HG03108 (cell line): ENCODE measurements around the gene CUBN.

Experiments used
- ATAC-seq: cut with Tn5 transposase; IDR thresholded peaks from one replicate; pipeline ENCODE4 v1.9.1; 2021; ENCODE audit warnings: moderate library complexity; ENCODE audit not compliant: unreplicated experiment

Gene CUBN

GRCh38 chr10:17109475-17110207, 20.0 kb downstream of the CUBN start:
- no peak for ATAC-seq

DNA sequence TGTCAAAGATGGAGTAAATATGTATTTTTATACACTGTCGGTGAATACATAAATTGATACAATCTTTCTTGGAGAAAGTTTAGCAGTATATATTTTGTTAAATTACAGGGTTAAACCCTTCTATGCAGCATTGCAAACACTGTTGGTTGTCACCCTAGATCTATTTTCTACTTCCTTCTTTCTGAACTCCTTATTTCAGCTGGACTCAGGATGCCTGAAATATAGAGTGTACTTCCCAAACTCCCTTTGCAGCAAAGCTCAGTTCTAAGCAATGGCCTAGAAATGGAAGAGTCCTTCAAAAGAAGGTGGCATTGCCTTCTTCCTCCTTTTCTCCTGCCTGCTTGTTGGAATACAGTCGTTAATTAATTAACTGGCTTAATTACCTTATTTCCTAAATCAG, 20.6 kb downstream of the CUBN start:
- ATAC-seq = no peak

- no peak for ATAC-seq
Measured at GRCh38 chr10:17106991-17107390, 22.6 kb downstream of the CUBN start.

GRCh38 chr10:17101910-17102266, 27.7 kb downstream of the CUBN start:
- ATAC-seq = no peak

- no peak for ATAC-seq
Measured at GRCh38 chr10:17101257-17101909, 28.2 kb downstream of the CUBN start.

- ATAC-seq = no peak
Measured at GRCh38 chr10:17100586-17100985, 29.0 kb downstream of the CUBN start.

DNA sequence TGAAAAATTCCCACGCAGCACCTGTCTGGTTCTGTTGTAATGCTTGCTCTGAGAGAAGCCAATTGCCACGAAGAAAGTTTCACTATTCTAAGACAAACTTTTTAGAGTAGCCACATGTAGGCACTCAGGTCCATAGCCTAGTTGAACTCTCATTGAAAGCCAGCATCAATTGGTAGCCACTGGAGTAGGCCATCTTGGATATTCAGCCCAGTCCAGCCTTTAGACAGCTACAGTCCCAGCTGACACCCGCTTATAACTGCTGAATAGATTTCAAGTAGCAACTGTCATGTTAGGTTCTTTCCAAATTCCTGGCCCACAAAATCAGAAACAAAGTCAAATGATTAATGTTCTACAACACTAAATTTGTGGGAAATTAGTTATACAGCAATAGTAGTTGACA, 31.6 kb downstream of the CUBN start:
- no peak for ATAC-seq

DNA sequence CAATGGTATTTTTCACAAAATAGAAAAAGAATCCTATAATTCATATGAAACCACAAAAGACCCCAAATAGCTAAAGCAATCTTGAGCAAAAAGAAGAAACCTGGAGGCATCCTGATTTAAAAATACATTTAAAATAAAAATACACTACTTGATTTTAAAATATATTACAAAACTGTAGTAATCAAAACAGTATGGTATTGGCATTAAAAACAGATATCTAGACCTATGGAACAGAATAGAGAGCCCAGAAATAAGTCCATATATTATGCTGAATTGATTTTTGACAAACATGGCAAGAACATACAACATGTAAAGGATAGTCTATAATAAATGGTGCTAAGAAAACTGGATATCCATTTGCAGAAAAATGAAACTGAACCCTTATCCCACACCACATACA, 34.8 kb downstream of the CUBN start:
- ATAC-seq = no peak

DNA sequence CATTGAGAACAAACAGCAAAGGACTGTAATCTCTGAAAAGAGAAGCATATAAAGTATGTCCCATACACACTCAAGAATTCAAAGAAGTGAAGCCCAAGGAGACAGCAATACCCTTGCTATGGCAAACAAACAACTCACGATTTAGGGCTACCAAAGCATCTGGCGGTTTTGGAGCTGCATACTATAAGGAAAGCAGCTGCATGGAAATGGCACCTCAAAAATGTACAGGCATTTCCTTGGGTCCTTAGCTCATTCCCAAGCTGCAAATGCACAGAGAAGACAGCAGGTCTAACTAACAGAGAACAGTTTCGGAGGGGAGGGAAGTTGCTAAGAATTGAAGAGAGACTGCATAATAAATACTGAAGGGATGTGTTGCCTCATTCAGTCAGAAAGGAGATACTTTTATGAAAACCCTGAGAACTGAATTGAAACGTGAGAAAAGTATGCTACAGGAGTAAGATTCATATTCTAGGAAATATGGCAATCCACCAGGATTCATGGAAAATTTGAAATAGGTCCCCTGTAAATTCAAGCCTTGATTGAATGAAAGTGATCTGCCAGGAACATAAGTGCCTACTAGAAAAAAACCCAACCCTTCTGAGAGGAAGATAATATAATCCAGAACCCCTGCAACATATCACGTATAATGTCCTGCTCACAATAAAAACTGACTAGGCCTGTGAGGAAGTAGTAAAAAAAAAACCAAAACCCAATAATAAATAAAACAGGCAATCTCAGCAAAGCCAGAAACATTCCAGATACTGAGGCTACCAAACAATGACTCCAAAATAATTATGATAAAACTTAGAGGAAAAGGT, 36.4 kb downstream of the CUBN start:
- ATAC-seq = no peak

DNA sequence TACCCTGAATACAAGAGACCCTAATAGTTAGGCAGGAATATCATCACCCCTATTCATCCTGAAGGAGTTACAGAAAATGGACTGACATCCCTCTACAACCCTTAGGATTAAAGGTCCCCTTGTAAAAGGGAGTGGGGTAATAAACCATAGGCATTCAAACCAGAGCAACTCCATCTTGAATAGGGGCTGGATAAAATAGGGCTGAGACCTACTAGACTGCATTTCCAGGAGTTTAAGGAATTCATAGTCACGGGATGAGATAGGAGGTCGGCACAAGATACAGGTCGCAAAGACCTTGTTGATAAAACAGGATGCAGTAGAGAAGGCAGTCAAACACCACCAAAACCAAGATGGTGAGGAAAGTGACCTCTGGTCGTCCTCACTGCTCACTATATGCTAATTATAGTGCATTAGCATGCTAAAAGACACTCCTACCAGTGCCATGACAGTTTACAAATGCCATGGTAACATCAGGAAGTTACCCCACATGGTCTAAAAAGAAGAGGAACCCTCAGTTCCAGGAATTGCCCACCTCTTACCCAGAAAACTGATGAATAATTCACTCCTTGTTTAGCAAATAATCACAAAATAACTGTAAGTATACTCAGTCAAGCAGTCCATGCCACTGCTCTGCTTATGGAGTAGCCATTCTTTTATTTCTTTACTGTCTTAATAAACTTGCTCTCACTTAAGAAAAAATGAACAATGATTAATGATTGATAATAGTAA, 37.2 kb downstream of the CUBN start:
- no peak for ATAC-seq

DNA sequence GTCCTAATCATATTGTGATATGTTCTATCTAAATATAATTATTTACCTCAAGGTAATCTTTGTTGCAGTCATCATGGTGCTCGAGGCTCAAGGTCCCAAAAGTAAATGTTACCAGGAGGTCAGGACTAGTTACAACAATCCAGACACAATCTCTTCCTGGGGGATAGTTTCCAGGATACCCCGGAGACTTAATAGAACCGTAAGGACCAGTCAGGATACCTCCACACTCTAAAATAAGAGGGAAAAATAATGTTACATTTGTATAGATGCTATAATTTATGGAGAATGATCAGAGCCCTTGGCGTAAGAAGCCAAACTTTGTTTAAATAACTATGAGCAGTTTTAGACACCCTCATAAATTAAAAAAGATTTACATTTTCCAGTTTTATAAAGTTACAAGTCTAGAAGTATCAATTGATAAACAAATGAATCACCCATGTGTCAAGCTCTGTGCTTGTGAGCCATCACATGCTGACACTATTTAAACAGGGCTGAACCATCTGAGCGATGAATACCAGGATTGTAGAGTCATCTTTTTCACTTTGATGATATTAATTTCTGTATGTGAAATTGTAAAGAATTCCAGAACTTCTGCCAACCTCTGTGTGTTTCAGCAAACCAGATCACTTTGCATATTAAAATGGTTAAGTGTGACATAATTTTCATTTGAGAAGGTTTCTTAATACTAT, 41.3 kb downstream of the CUBN start:
- ATAC-seq = no peak

- no peak for ATAC-seq
Measured at GRCh38 chr10:17086865-17087367, 42.7 kb downstream of the CUBN start.

DNA sequence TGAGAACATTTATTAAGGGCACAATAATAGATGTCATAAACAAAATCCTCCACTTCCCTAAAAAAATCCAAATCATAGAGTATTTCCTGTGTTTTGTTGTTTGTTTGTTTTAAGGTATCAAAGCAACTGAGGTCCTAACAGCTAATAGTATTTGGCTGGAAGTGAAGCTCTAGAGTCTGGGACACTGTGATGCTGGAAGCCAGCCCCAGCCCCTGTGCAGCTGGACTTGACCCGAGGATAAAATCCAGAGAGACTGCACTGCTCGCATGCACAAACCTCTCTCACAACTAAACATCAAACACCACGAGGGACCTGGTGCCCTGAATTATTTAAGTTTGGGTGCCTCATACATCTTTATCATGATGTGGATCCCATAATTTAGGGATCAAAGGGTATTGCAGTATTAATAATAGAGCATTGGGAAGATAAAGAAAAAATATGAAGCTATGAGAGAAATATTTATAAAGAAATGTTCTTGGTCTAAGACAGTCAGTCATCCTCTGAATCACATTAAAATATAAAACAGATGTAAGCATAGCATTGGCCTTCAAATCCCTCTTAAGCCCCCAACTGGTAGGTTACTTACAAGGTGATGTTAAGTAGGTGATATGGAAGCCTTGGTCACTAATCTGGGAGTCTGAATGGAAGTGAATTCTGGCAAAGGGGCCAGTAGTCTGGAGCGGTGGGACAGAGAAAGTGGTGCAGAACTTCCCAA, 44.4 kb downstream of the CUBN start:
- no peak for ATAC-seq

DNA sequence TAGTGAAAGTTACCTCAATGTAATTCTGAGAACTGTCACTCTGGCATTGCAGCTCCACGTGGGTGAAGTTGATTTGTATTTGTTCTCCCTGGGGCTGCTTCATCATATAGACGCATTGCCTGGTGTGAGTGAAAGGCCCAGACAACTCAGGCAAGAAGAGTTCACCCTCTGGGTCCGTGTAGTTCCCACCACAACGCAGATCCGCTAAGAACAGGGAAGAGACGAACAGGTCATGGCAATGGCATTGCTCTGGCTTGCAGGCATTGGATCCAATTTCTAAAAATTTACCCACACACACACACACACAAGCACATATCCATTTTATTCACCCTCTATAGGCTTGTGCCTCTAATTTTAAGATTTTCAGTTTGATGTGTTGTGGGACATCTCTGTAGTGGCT, 45.4 kb downstream of the CUBN start:
- ATAC-seq = no peak

GRCh38 chr10:17081431-17081830, 48.2 kb downstream of the CUBN start:
- ATAC-seq = no peak

GRCh38 chr10:17077890-17078289, 51.7 kb downstream of the CUBN start:
- no peak for ATAC-seq

GRCh38 chr10:17077346-17077781, 52.2 kb downstream of the CUBN start:
- no peak for ATAC-seq

- ATAC-seq = no peak
Measured at GRCh38 chr10:17076626-17077345, 52.8 kb downstream of the CUBN start.
